Measurements from ENCODE around the gene LY6G5C. TPM values are rescaled to one million over a fixed set of nuclear protein-coding genes. Genes with fewer than 3 reads are reported as not detected.

The LY6G5C gene
- total RNA-seq, 1 experiment from 2014 or later = 0.62 TPM

DNA sequence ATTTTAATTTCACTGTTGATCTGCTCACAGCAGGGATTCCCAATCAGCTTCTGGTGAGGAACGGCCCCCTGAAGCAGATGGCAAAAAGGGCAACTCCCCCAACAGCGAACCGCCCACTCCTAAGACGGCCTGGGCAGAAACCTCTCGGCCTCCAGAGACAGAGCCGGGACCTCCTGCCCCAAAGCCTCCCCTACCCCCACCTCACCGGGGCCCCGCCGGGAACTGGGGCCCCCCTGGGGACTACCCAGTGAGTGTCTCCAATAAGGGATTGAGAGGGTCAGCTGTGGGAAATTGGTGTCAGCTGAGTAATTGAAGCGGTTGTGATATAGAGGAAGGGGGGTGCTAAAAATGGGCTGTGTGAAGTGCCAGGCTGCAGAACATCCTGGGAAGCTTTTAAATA lies 53.9 kb downstream of the LY6G5C start:
- no peak overlapping the region for H3K27ac ChIP-seq (ENCODE audit: low read length)
- peaks cover 51% of the 10 kb centered on the region for H3K36me3 ChIP-seq (ENCODE audit: control insufficient read depth, insufficient read depth, low read length)
- H3K9me3 ChIP-seq (ENCODE audit: control insufficient read depth, insufficient read depth, low read depth, low read length) = no peaks in the 10 kb centered on the region
- H3K4me1 ChIP-seq (ENCODE audit: control insufficient read depth, insufficient read depth, low read length) = peaks cover 11% of the 10 kb centered on the region
- in situ Hi-C loops (cut with HindIII; ENCODE audit: low pct_unique_long_range_greater_than_20kb, low sequenced_read_pairs) = no loop called here
- no peak overlapping the region for H3K4me3 ChIP-seq (ENCODE audit: low read depth in 2 of 2, low read length in 2 of 2)
- no peak for DNase-seq (ENCODE audit: low read depth, low spot score)
- ATAC-seq = no peak
- no TSS peak for BruUV-seq (replicated peaks)
- H3K27me3 ChIP-seq (ENCODE audit: control insufficient read depth, insufficient read depth, low read length) = no peaks in the 10 kb centered on the region
- TF ChIP-seq TCF7L2 (IDR thresholded peaks at IDR 0.05; ENCODE audit: low read depth, low read length) = no peak
- TF ChIP-seq, protein P1, sequence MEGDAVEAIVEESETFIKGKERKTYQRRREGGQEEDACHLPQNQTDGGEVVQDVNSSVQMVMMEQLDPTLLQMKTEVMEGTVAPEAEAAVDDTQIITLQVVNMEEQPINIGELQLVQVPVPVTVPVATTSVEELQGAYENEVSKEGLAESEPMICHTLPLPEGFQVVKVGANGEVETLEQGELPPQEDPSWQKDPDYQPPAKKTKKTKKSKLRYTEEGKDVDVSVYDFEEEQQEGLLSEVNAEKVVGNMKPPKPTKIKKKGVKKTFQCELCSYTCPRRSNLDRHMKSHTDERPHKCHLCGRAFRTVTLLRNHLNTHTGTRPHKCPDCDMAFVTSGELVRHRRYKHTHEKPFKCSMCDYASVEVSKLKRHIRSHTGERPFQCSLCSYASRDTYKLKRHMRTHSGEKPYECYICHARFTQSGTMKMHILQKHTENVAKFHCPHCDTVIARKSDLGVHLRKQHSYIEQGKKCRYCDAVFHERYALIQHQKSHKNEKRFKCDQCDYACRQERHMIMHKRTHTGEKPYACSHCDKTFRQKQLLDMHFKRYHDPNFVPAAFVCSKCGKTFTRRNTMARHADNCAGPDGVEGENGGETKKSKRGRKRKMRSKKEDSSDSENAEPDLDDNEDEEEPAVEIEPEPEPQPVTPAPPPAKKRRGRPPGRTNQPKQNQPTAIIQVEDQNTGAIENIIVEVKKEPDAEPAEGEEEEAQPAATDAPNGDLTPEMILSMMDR (IDR thresholded peaks at IDR 0.05) = no peak
- TF ChIP-seq POLR2AphosphoS5 (IDR thresholded peaks at IDR 0.05; ENCODE audit: low read depth, low read length) = no peak
- no peak for TF ChIP-seq SIN3A (IDR thresholded peaks at IDR 0.05; ENCODE audit: borderline replicate concordance, insufficient read depth, low read depth, low read length)
- TF ChIP-seq, protein P2, sequence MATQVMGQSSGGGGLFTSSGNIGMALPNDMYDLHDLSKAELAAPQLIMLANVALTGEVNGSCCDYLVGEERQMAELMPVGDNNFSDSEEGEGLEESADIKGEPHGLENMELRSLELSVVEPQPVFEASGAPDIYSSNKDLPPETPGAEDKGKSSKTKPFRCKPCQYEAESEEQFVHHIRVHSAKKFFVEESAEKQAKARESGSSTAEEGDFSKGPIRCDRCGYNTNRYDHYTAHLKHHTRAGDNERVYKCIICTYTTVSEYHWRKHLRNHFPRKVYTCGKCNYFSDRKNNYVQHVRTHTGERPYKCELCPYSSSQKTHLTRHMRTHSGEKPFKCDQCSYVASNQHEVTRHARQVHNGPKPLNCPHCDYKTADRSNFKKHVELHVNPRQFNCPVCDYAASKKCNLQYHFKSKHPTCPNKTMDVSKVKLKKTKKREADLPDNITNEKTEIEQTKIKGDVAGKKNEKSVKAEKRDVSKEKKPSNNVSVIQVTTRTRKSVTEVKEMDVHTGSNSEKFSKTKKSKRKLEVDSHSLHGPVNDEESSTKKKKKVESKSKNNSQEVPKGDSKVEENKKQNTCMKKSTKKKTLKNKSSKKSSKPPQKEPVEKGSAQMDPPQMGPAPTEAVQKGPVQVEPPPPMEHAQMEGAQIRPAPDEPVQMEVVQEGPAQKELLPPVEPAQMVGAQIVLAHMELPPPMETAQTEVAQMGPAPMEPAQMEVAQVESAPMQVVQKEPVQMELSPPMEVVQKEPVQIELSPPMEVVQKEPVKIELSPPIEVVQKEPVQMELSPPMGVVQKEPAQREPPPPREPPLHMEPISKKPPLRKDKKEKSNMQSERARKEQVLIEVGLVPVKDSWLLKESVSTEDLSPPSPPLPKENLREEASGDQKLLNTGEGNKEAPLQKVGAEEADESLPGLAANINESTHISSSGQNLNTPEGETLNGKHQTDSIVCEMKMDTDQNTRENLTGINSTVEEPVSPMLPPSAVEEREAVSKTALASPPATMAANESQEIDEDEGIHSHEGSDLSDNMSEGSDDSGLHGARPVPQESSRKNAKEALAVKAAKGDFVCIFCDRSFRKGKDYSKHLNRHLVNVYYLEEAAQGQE (IDR thresholded peaks at IDR 0.05; ENCODE audit: insufficient read depth in 1 of 2, low read depth in 2 of 2, low read length in 1 of 2) = no peak
- ChIA-PET POLR2A (no interaction called here), CTCF (no interaction called here)
- intact Hi-C loops (cut with micrococcal nuclease; ENCODE audit: unreplicated experiment) = no loop called here

Small RNA genes within 50 kb of the gene (microRNA-seq; reads per million reads assigned to microRNA genes)
- gene MIR4646 (ENCODE audit: unreplicated experiment) (1.6 reads per million), gene MIR6832 (ENCODE audit: unreplicated experiment) (1.3 reads per million)

Other genes with a start within 250 kb of the LY6G5C start
- 72.1 TPM for gene MICB, start 182.9 kb downstream of the LY6G5C start, total RNA-seq (2021; ENCODE audit: unreplicated experiment)
- not detected for gene MCCD1, start 152.1 kb downstream of the LY6G5C start, total RNA-seq (2021; ENCODE audit: unreplicated experiment)
- gene DDX39B, start 139.1 kb downstream of the LY6G5C start, total RNA-seq (2021; ENCODE audit: unreplicated experiment) = 401 TPM
- 0.98 TPM for gene ATP6V1G2, start 134.5 kb downstream of the LY6G5C start, total RNA-seq (2021; ENCODE audit: unreplicated experiment)
- 27.9 TPM for gene NFKBIL1, start 133.5 kb downstream of the LY6G5C start, total RNA-seq (2021; ENCODE audit: unreplicated experiment)
- gene LTA, start 108.8 kb downstream of the LY6G5C start, total RNA-seq (2021; ENCODE audit: unreplicated experiment) = 0.72 TPM
- gene TNF, start 105.5 kb downstream of the LY6G5C start, total RNA-seq (2021; ENCODE audit: unreplicated experiment) = 0.64 TPM
- gene LTB, start 98.6 kb downstream of the LY6G5C start, total RNA-seq (2021; ENCODE audit: unreplicated experiment) = 3.7 TPM
- not detected for gene LST1, start 94.8 kb downstream of the LY6G5C start, total RNA-seq (2021; ENCODE audit: unreplicated experiment)
- not detected for gene NCR3, start 88.1 kb downstream of the LY6G5C start, total RNA-seq (2021; ENCODE audit: unreplicated experiment)
- 0.44 TPM for gene AIF1, start 65.8 kb downstream of the LY6G5C start, total RNA-seq (2021; ENCODE audit: unreplicated experiment)
- gene PRRC2A, start 60.4 kb downstream of the LY6G5C start, total RNA-seq (2021; ENCODE audit: unreplicated experiment) = 318 TPM
- 491 TPM for gene BAG6, start 28.4 kb downstream of the LY6G5C start, total RNA-seq (2021; ENCODE audit: unreplicated experiment)
- gene APOM, start 25.2 kb downstream of the LY6G5C start, total RNA-seq (2021; ENCODE audit: unreplicated experiment) = 1.8 TPM
- gene C6orf47, start 20.3 kb downstream of the LY6G5C start, total RNA-seq (2021; ENCODE audit: unreplicated experiment) = 22.4 TPM
- gene GPANK1, start 16.1 kb downstream of the LY6G5C start, total RNA-seq (2021; ENCODE audit: unreplicated experiment) = 18.3 TPM
- gene CSNK2B, start 15.0 kb downstream of the LY6G5C start, total RNA-seq (2021; ENCODE audit: unreplicated experiment) = 219 TPM
- gene LY6G5B, start 11.1 kb downstream of the LY6G5C start, total RNA-seq (2021; ENCODE audit: unreplicated experiment) = 21.2 TPM
- 47.2 TPM for gene ABHD16A, start 22.3 kb upstream of the LY6G5C start, total RNA-seq (2021; ENCODE audit: unreplicated experiment)
- gene LY6G6F, start 25.8 kb upstream of the LY6G5C start, total RNA-seq (2021; ENCODE audit: unreplicated experiment) = not detected
- not detected for gene LY6G6D, start 34.3 kb upstream of the LY6G5C start, total RNA-seq (2021; ENCODE audit: unreplicated experiment)
- 0.23 TPM for gene LY6G6C, start 40.7 kb upstream of the LY6G5C start, total RNA-seq (2021; ENCODE audit: unreplicated experiment)
- not detected for gene MPIG6B, start 42.3 kb upstream of the LY6G5C start, total RNA-seq (2021; ENCODE audit: unreplicated experiment)
- gene DDAH2, start 48.2 kb upstream of the LY6G5C start, total RNA-seq (2021; ENCODE audit: unreplicated experiment) = 104 TPM
- gene CLIC1, start 55.5 kb upstream of the LY6G5C start, total RNA-seq (2021; ENCODE audit: unreplicated experiment) = 583 TPM
- gene MSH5, start 58.9 kb upstream of the LY6G5C start, total RNA-seq (2021; ENCODE audit: unreplicated experiment) = 38.1 TPM
- 6.3 TPM for gene SAPCD1, start 81.6 kb upstream of the LY6G5C start, total RNA-seq (2021; ENCODE audit: unreplicated experiment)
- gene VWA7, start 96.3 kb upstream of the LY6G5C start, total RNA-seq (2021; ENCODE audit: unreplicated experiment) = 4.3 TPM
- 229 TPM for gene VARS1, start 114.7 kb upstream of the LY6G5C start, total RNA-seq (2021; ENCODE audit: unreplicated experiment)
- 89.7 TPM for gene LSM2, start 125.9 kb upstream of the LY6G5C start, total RNA-seq (2021; ENCODE audit: unreplicated experiment)
- 2.8 TPM for gene HSPA1L, start 134.2 kb upstream of the LY6G5C start, total RNA-seq (2021; ENCODE audit: unreplicated experiment)
- gene HSPA1A, start 134.5 kb upstream of the LY6G5C start, total RNA-seq (2021; ENCODE audit: unreplicated experiment) = 169 TPM
- gene HSPA1B, start 146.7 kb upstream of the LY6G5C start, total RNA-seq (2021; ENCODE audit: unreplicated experiment) = 147 TPM
- gene NEU1, start 181.8 kb upstream of the LY6G5C start, total RNA-seq (2021; ENCODE audit: unreplicated experiment) = 111 TPM
- 2.7 TPM for gene SLC44A4, start 197.9 kb upstream of the LY6G5C start, total RNA-seq (2021; ENCODE audit: unreplicated experiment)
- gene EHMT2, start 216.6 kb upstream of the LY6G5C start, total RNA-seq (2021; ENCODE audit: unreplicated experiment) = 60.4 TPM
- 9.4 TPM for gene ZBTB12, start 221.0 kb upstream of the LY6G5C start, total RNA-seq (2021; ENCODE audit: unreplicated experiment)
- 1.0 TPM for gene C2, start 246.7 kb upstream of the LY6G5C start, total RNA-seq (2021; ENCODE audit: unreplicated experiment)

All from Panc1 (cell line).